AG04449 (cell line): ENCODE data around the gene RPUSD4.

ENCODE experiments used
- CTCF ChIA-PET: fragments of 350-600 bp; formaldehyde crosslinking; extraction: SDS; loops from one replicate; lab custom pipeline; 2021; ENCODE audit warnings: antibody characterized with exemption; lab: Yijun Ruan, JAX
- POLR2A ChIA-PET: fragments of 400-600, 350-600 bp; formaldehyde crosslinking; extraction: SDS; loops from one replicate; lab custom pipeline; 2020; ENCODE audit warnings: antibody characterized with exemption, inconsistent platforms; lab: Yijun Ruan, JAX
- DNase-seq: peaks from one replicate; pipeline ENCODE4 v3.0.0-alpha.2; 2010; ENCODE audit warnings: low read depth, low spot score
- H3K4me3 ChIP-seq: 2 replicates; pipeline ENCODE4 v1.5.1; 2011; ENCODE audit warnings: low read depth, mild to moderate bottlenecking, control low read depth, low read length
- CTCF ChIP-seq: IDR thresholded peaks from one replicate; pipeline ENCODE4 v1.5.1; 2011; ENCODE audit warnings: mild to moderate bottlenecking, moderate library complexity, low read length, control low read depth, inconsistent platforms; ENCODE audit not compliant: insufficient read depth; ENCODE audit errors: missing control alignments

The RPUSD4 gene

GRCh38 chr11:126164781-126165180 is 46.7 kb downstream of the RPUSD4 start:
- no peak for DNase-seq
- TF ChIP-seq CTCF: no peak
- POLR2A ChIA-PET: no interaction called here
- CTCF ChIA-PET: no interaction called here
- H3K4me3 ChIP-seq: no peak overlapping the region

- H3K4me3 ChIP-seq: no peak overlapping the region
- no peak for DNase-seq
- ChIA-PET CTCF (no interaction called here), POLR2A (no interaction called here)
- no peak for TF ChIP-seq CTCF
Observed at GRCh38 chr11:126163779-126164178, 47.7 kb downstream of the RPUSD4 start.

- peak overlapping the region; percentile 19; the same call in 1 of the 2 replicates for H3K4me3 ChIP-seq
- ChIA-PET POLR2A (interaction anchor here (0.8 kb wide), 1 partner anchor 22 kb away, joined by 3 read pairs; no protein-coding TSS in a partner anchor), CTCF (no interaction called here)
- peak; percentile 82 for DNase-seq
- no peak for TF ChIP-seq CTCF
Observed at GRCh38 chr11:126163074-126163700, 48.3 kb downstream of the RPUSD4 start.

- POLR2A ChIA-PET: interaction anchor here (0.8 kb wide), 1 partner anchor 21 kb away, joined by 3 read pairs; no protein-coding TSS in a partner anchor
- CTCF ChIA-PET: no interaction called here
- no peak overlapping the region for H3K4me3 ChIP-seq
- DNase-seq: no peak
- no peak for TF ChIP-seq CTCF
Observed at GRCh38 chr11:126162306-126163030, 49.0 kb downstream of the RPUSD4 start.

GRCh38 chr11:126161023-126161391 is 50.4 kb downstream of the RPUSD4 start:
- DNase-seq: no peak
- TF ChIP-seq CTCF: no peak
- ChIA-PET POLR2A (no interaction called here), CTCF (no interaction called here)
- H3K4me3 ChIP-seq: no peak overlapping the region

GRCh38 chr11:126160345-126161022 is 51.0 kb downstream of the RPUSD4 start:
- no peak for DNase-seq
- ChIA-PET CTCF (no interaction called here), POLR2A (no interaction called here)
- no peak for TF ChIP-seq CTCF
- H3K4me3 ChIP-seq: no peak overlapping the region
